SH-SY5Y (cell line): ENCODE results near the gene ATP2B2.

Experiments
- GATA2 ChIP-seq: IDR thresholded peaks from 2 replicates; pipeline ENCODE4 v1.6.1; 2011; ENCODE audit warnings: mild to moderate bottlenecking, low read depth, low read length
- GATA3 ChIP-seq: IDR thresholded peaks from 2 replicates; pipeline ENCODE4 v1.6.1; 2011; ENCODE audit warnings: low read depth, mild to moderate bottlenecking, low read length, moderate library complexity

- TF ChIP-seq GATA2 (no peak), GATA3 (no peak)
These were observed 976 bp downstream of the ATP2B2 start for GRCh38 chr3:10504171-10505049.
